ACHN (cell line): Measurements from ENCODE around the gene MEF2A.

Source experiments
- DNase-seq: peaks from one replicate; pipeline ENCODE4 v3.0.0-alpha.2; 2015
- in situ Hi-C: cut with HindIII; loops from 2 replicates; pipeline ENCODE4 v1.10.0; 2017; ENCODE audit warnings: low sequenced_read_pairs, low pct_ligation_motif_present, low pct_unique_long_range_greater_than_20kb

The MEF2A gene

DNA sequence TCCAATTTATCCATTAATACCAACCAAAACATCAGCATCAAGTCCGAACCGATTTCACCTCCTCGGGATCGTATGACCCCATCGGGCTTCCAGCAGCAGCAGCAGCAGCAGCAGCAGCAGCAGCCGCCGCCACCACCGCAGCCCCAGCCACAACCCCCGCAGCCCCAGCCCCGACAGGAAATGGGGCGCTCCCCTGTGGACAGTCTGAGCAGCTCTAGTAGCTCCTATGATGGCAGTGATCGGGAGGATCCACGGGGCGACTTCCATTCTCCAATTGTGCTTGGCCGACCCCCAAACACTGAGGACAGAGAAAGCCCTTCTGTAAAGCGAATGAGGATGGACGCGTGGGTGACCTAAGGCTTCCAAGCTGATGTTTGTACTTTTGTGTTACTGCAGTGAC, 146.6 kb downstream of the MEF2A start:
- in situ Hi-C loops, result no loop called here

DNA sequence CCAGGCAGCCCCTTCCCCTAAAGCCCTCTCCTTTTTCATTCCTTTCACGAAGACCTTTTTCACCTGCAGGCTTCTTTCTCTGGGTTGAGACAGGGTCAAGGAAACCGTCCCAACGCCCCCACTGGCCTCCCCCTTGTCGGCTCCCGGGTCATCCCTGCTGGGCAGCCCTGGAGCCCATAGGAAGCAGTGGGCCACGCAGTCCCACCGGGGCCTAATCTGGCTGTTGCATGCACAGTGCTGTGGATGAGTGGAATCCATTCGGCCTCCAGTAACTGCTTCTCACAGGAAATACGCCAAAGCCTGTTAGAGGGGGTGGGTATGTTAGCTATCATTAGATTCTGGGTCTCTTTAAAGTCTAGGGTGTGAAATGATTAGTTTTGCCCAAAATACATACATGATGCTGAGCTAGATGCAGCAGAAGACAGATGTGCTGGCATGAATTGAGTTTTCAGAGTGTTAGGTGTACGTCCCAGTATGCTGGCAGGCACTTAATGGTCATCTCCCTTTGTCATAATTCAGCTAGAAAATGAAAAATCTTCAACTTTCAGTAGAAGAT, 150.8 kb downstream of the MEF2A start:
- DNase-seq, result no peak
- in situ Hi-C loops, result no loop called here

More for the DNA sequence above, 146.6 kb downstream of the MEF2A start:
- DNase-seq, result no peak

DNA sequence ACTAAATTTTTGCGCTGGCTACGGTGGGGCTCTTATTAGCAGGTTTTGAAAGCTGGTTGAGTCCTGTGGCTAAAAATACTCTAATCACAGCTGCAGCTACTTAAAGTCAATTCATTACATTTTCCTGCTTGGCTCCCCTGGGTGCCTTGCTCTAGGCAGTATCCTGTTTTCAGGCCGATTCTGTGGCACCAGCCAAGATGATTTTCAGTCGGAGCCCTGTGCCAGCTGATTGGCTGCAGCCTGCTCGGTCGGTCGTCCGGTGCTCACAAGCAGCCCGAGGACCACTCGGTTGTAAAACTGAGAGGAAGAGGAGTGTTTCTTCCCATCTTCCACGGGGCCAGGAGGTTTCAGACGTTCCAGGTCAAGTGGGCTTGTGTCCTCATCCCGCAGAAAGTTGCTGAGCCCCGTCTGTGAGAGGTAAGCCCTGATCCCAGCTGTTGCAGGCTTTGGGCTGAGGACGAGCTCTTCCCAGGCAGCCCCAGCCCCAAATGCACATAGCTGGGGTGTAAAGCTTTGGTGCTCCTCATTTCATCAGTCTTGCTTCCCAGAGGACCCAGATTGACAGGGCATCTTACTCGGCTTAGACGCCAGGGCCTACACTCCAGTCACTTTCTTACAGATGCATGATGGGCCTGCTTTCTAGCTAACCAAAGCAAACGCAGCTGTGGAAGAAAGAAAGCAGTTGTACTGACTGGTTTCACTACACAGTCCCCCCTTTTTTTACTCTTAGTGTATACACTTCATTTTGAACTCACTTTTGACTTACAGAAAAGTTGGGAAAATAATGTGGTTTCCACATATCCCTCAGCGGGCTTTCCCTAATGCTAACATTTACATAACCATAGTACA, 151.6 kb downstream of the MEF2A start:
- in situ Hi-C loops, result no loop called here
- no peak for DNase-seq

DNA sequence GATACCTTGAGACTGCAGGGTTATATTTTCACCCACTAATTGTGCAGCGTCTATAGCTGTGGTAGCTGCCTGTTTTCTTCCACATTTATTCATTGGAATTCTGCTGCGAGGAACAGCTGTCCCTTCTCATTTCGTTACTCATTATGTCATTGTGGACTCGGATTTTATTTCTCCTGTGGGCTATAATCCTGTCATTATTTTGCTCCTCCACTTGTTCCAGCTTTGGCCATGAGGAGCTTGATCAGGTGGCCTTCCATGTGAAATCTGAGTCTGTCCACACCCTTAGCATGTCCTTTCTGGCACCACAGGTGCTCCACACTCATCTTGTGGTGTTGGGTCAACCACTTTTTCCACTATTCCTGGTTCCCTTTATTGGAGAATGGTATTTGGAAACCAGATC, 152.6 kb downstream of the MEF2A start:
- in situ Hi-C loops, result no loop called here
- DNase-seq, result no peak

DNA sequence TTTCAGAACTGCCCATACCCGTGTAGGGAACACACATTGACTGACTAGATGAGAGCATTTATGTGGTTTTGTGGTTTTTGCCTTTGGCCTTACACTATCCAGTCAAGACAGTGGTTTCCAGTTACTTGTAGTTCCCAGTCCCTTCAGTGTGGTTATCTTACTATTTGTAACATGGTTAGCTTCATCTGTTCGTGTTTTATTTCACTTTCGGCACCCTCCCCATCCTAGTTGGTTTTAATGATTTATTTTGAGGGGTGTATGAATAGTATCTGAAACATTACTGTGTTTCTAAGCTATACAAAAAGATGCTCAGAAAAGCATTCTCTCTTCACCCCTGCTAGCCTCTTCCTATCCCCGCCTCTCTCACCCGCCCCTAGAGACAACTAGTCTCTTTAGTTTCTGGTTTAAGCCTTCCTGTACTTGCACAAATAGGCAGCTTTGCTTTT, 153.3 kb downstream of the MEF2A start:
- in situ Hi-C loops, result no loop called here
- no peak for DNase-seq

DNA sequence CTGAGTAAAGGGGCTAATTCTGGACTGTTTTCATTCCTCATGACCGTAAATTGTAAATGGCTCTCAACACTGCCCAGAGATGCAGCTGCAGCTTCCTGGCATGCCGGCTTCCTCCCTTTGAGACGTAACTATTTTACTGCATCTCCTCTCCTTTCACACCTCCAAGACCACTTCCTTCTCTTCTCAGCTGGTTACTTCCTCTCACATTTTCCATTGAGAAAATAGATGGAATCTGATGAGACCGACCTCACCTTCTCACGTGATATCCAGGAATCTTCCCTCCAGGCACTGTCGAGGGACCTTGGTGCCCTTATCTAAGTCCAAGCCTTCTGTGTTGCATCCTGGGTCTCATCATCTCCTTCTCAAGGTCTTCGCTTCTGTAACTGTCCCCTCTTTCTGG, 154.7 kb downstream of the MEF2A start:
- in situ Hi-C loops, result no loop called here
- no peak for DNase-seq

DNA sequence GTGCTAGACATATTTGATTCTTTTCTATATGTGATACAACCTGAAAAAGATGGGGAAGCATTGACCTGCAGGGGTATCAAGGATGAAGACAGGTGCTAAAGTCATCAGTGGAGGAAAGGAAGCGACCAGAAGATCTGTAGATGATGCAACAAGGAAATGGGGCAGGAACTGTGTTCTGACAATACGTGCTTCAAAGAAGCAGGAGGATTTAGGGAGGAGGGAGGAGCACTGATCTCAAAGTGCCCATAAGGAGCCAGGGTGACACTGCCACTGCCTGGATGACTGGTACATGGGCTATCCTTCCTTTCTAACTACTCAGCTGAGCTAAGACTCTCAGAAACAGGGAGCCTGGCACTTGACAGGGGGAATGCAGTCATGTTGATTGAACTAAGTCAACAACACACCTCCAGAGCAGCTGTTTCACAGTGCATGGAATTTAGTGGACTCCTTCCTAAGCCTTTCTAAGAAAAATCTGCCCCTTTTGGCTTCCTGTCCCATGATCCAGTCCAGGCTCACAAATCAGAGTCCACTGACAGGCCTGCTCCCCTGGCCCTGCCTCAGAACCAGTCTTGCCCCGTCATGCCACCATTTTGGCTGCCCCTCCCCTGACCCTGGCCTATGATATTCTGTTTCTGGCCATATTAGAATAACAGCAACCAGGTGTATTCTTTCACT, 155.5 kb downstream of the MEF2A start:
- in situ Hi-C loops, result no loop called here
- no peak for DNase-seq

DNA sequence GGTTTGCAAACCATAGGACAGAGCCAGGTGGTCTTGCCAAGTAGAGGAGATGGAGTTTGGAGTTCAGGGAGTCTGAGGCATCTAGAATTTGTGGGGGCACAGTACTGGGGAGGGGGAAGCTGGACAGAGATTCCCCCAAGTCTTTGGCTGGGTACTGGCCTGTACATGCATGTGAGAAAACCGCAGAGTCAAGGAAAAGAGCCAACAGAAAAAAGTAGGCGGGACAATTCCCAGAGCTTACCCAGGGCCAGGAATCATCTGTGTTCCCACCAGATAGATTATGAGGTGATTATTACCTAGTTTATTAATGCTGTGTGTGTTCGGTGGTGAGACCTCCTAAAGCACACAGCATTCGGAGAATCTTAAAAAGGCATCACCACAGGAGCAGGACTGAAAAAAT, 156.1 kb downstream of the MEF2A start:
- no peak for DNase-seq

DNA sequence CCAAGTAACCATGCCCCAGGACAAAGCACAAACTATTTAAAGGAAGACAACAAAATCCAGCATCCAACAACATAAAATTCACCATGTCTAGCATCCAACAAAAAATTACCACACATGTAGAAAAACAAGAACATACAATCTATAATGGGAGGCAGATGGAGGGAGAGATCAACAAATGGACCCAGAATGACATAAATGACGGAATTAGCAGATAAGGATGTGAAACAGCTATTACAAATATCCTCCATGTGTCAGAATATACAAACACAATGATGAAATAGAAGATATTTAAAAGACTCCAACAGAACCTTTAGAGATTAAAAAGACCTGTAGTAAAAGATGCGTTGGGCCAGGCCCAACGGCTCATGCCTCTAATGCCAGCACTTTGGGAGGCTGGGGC, 156.6 kb downstream of the MEF2A start:
- DNase-seq, result no peak
- in situ Hi-C loops, result no loop called here

More for the DNA sequence above, 156.1 kb downstream of the MEF2A start:
- in situ Hi-C loops, result no loop called here

DNA sequence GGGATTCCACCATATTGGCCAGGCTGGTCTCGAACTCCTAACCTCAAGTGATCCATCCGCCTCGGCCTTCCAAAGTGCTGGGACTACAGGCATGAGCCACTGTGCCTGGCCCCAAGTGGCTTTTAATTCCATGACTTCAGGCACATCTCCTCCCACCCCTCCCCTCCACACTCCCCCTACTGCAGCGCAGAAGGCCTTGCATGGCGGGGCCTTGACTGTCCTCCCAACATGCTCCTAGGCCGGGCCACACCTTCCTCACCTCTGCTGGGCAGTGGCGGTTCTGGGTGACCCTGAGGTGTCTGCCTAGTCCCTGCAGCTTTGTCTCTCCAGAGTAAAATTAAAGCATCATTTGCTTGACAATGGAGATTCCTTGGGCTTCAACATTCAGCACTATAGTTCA, 160.5 kb downstream of the MEF2A start:
- DNase-seq, result no peak
- in situ Hi-C loops, result no loop called here

DNA sequence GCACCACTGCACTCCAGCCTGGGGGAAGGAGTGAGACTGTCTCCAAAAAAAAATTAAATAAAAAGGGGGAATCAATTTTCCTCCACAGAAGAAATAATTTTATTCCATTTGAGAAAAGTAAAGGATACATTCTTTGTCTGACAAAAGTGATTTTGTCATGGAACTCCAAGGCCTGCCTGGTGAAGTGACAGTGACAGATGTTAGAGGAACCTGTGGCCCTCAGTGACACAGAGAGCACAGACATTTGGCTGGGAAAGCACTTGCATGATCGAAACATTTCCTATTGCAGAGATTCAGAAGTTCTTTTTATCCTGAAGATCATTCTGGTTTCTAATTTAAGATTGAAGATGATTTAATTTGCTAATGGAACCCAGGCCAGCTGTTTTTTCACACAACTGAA, 161.5 kb downstream of the MEF2A start:
- no peak for DNase-seq
- in situ Hi-C loops, result no loop called here

DNA sequence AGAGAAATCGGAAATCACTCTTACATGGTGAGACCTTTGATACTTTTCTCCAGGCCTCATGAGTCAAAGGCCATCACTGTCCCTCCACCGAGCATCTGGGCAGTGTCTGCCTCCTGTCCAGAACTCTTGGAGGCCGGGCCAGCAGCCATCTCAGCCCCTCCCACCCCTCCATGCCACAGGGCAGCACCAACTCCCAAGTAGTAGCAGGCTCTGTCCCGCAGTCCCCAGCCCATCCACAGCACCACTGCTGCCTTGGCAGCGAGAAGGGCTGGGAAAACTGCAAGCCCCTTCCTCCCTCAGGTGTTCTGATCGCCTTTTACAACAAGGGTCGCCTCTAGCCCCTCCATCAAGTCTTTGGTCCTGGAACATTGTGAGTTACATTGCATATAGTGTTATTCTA, 161.9 kb downstream of the MEF2A start:
- DNase-seq, result no peak
- in situ Hi-C loops, result no loop called here

DNA sequence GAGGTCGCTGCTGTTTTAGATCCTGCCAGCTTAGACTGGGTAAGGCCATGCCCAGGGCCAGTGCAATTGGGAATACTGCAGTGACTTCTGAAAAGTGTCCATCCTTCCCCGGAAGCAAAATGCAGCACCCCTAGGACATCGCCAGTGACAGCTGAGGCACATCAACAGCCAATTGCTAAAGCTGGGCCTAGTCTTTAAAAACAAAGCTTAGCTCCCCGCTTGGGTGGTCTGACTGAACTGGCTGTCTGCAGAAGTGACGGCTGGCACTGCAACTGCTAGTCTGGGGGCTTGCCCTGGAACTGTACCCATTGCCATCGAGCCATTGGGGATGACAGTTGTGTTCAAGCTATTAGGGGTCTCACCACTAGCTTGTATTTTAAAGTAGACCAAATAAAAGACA, 163.1 kb downstream of the MEF2A start:
- in situ Hi-C loops, result no loop called here
- no peak for DNase-seq

DNA sequence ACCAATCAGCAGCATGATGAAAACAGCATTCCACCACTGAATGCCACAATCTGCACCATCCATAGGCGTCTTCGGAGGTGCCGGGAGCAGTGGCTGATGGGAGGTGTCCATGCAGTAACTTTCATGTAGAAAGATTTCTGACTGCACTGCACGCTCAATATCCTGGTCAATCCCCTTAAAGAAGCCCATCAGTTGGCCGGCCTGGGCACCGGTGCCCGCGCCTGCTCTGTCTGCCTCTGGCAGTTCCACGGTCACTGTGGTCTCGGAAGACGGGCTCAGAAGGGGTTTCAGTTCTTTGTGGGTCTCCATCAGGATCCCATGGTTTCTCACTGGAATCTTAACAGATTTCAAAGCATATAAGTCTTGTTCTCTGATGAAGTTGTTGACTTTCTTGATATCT, 163.5 kb downstream of the MEF2A start:
- no peak for DNase-seq
- in situ Hi-C loops, result no loop called here

DNA sequence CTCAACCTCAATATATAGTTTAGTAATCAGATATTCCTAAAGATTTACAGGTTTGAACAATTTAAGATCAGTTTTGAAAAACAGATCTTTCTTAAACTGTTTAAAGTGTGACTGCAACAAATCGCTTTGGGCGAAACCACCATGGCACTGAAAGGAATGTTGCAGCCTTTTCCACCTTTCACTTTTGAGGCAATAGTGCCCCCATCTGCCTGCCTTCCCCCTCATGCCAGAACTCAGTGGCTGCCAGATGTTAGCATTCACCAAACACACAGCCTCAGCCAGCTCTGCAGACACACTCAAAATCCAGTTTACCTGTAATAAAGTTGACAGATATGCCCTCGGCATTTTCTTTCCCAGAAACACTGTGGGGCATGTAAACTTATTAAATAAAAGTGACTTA, 164.1 kb downstream of the MEF2A start:
- peak; percentile 45 for DNase-seq
- in situ Hi-C loops, result no loop called here

DNA sequence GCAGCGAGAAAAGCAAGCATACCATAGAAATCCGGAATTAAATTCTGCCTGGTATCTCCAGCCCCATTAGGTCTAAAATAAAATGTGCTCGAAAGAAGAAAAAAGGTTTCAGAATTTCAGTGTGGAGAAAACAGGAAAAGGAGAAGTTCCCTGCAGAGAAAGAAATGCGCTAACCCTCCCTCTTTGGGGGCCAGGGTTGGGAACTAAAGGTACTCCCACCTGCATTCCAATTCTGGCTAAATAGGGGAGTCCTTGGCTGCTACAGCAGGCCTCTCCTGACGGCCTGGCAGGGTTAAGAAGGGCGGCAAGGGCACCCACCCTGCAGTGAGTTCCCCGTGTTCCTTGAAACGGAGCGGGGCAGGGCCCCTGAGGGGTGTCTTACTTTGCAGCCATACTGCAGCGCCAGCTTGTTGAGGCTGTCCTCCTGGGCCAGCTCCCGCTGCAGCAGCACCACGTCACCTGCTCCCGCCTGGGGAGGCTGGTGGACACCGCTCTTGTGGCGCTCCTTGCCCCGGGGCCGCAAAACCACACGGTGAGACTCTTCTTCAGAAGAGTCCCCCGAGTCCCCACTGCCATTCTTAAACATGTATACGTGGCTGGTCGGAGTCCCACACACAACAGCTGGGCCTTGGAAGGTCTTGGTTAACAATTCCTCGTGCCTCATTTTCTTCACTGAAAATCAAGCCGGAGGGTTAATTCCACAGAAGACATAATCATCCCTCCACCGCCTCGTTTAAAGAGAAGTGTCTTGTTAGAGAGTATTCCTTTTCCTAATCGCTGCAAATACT, 165.7 kb downstream of the MEF2A start:
- DNase-seq, result no peak
- in situ Hi-C loops, result no loop called here

DNA sequence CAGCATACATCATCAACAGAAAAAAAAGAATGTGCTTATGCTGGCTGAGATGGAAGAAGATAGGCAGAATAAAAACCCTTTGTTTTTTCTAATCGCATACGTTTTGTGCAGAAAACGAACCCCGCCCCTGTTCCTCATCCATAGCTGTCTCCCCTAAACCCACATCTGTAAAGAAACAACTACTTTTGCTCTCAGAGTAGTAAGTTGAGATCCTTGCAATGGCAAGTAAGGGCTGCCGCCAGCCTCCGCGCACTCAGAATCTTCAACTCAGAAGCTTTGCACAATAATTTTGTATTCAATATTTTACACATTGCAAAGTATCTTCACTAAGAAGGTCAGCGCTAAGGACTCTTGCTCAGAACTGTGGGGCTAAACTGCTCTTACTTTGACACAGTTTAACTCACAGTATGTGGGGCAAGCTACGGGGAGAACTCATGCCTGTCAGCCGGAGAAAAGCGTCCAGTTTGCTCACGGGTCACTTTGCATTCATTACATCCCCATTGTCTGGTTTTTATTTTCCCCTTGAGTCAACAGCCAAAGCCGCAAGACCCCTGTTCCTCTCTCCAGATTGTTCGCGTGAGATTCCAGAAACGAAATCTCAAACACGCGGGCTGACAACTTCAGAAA, 166.5 kb downstream of the MEF2A start:
- in situ Hi-C loops, result no loop called here
- no peak for DNase-seq

DNA sequence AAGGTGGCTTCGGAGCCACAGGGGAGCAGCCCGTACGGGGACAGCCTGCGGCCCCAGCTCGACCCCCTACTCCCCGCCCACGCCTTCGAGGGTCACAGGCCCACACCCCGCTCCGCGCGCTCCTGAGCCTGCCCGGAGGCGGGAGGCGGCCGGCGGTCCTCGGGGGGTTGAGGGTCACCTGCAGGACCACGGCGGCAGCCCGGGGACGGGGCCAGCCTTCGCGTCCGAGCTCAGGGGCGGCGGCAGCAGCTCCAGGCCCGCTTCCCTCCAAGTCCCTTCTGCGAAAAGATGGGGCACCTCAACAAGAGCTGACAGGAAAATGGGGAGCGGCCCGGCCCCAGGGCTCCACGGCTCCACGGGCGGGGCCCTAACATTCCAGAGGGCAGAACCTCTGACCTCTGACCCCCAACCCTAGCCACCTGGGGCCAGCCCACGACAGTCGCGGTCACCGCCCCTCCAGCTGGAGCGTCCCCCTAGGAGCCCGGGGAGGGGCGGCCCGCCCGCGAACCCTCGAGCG, 167.0 kb downstream of the MEF2A start:
- no peak for DNase-seq

More for the DNA sequence above, 167.0 kb downstream of the MEF2A start:
- in situ Hi-C loops, result no loop called here
